Neural crest cell (in vitro differentiated cells): ENCODE data around the gene ZNF319. TPM values are rescaled to one million over a fixed set of nuclear protein-coding genes. Genes with fewer than 3 reads are reported as not detected.

Experiments
- DNase-seq: peaks from one replicate; pipeline ENCODE4 v3.0.0; 2021; ENCODE audit warnings: low read depth, mixed read lengths, low spot score
- H3K27ac Mint-ChIP-seq: one replicate; pipeline ENCODE4 v1.8.0; 2021; ENCODE audit warnings: mild to moderate bottlenecking, mixed read lengths; ENCODE audit not compliant: unreplicated experiment
- H3K27me3 Mint-ChIP-seq: 2 replicates; pipeline ENCODE4 v1.8.0; 2021; ENCODE audit warnings: low read depth, mild to moderate bottlenecking, mixed read lengths
- H3K36me3 Mint-ChIP-seq: 2 replicates; pipeline ENCODE4 v1.8.0; 2021; ENCODE audit warnings: low read depth, mild to moderate bottlenecking, mixed read lengths
- H3K4me1 Mint-ChIP-seq: 2 replicates; pipeline ENCODE4 v1.8.0; 2021; ENCODE audit warnings: mixed read lengths
- H3K4me3 Mint-ChIP-seq: one replicate; pipeline ENCODE4 v1.8.0; 2021; ENCODE audit warnings: mild to moderate bottlenecking, mixed read lengths
- H3K9me3 Mint-ChIP-seq: 2 replicates; pipeline ENCODE4 v1.8.0; 2021; ENCODE audit warnings: mixed read lengths
- CTCF ChIP-seq: fragments of 200-600 bp; sonication (generic); conservative IDR thresholded peaks from 2 replicates; pipeline ENCODE4 v1.5.0; 2021; ENCODE audit warnings: antibody characterized with exemption, mild to moderate bottlenecking
- total RNA-seq: library from RNA; stranded (reverse); gene quantifications from 2 replicates; pipeline ENCODE4 v1.2.1, GENCODE V29; 2021

ZNF319 gene
- total RNA-seq, 1 donor from 2014 or later = 15.5 TPM

- H3K4me3 Mint-ChIP-seq = no peak overlapping the region
- H3K36me3 Mint-ChIP-seq = no peaks in the 10 kb centered on the region
- no peak overlapping the region for H3K27ac Mint-ChIP-seq
- H3K4me1 Mint-ChIP-seq = no peaks in the 10 kb centered on the region
- no peaks in the 10 kb centered on the region for H3K9me3 Mint-ChIP-seq
- no peak for TF ChIP-seq CTCF
- no peak for DNase-seq
- H3K27me3 Mint-ChIP-seq = no peaks in the 10 kb centered on the region
Observed at GRCh38 chr16:57956924-57957672, 43.4 kb downstream of the ZNF319 start.

GRCh38 chr16:57956270-57956808 is 44.1 kb downstream of the ZNF319 start:
- no peak overlapping the region for H3K4me3 Mint-ChIP-seq
- no peaks in the 10 kb centered on the region for H3K36me3 Mint-ChIP-seq
- DNase-seq = no peak
- TF ChIP-seq CTCF = no peak
- H3K27me3 Mint-ChIP-seq = no peaks in the 10 kb centered on the region
- no peaks in the 10 kb centered on the region for H3K9me3 Mint-ChIP-seq
- no peaks in the 10 kb centered on the region for H3K4me1 Mint-ChIP-seq
- no peak overlapping the region for H3K27ac Mint-ChIP-seq

GRCh38 chr16:57955572-57956188 is 44.8 kb downstream of the ZNF319 start:
- no peak for TF ChIP-seq CTCF
- Mint-ChIP-seq H3K27ac (no peak overlapping the region), H3K36me3 (no peaks in the 10 kb centered on the region), H3K27me3 (no peaks in the 10 kb centered on the region), H3K4me3 (no peak overlapping the region), H3K9me3 (no peaks in the 10 kb centered on the region), H3K4me1 (no peaks in the 10 kb centered on the region)
- DNase-seq = no peak

- Mint-ChIP-seq H3K9me3 (no peaks in the 10 kb centered on the region), H3K36me3 (no peaks in the 10 kb centered on the region), H3K4me3 (no peak overlapping the region), H3K27me3 (no peaks in the 10 kb centered on the region), H3K4me1 (no peaks in the 10 kb centered on the region), H3K27ac (no peak overlapping the region)
- no peak for TF ChIP-seq CTCF
- no peak for DNase-seq
Observed at GRCh38 chr16:57953857-57954256, 46.6 kb downstream of the ZNF319 start.

GRCh38 chr16:57952909-57953308 is 47.6 kb downstream of the ZNF319 start:
- Mint-ChIP-seq H3K27me3 (no peaks in the 10 kb centered on the region), H3K36me3 (no peaks in the 10 kb centered on the region), H3K4me3 (no peak overlapping the region), H3K9me3 (no peaks in the 10 kb centered on the region), H3K4me1 (no peaks in the 10 kb centered on the region), H3K27ac (no peak overlapping the region)
- no peak for TF ChIP-seq CTCF
- DNase-seq = no peak
